ENCODE measurements around the gene GTSE1. TPM values are rescaled to one million over a fixed set of nuclear protein-coding genes. Genes with fewer than 3 reads are reported as not detected.

The GTSE1 gene
- total and polyA plus RNA-seq, 2 of the 13 experiments (the other 11 are each of a cell fraction or from before 2014, with no cell fraction given): 10.7 to 13.5 TPM

DNA sequence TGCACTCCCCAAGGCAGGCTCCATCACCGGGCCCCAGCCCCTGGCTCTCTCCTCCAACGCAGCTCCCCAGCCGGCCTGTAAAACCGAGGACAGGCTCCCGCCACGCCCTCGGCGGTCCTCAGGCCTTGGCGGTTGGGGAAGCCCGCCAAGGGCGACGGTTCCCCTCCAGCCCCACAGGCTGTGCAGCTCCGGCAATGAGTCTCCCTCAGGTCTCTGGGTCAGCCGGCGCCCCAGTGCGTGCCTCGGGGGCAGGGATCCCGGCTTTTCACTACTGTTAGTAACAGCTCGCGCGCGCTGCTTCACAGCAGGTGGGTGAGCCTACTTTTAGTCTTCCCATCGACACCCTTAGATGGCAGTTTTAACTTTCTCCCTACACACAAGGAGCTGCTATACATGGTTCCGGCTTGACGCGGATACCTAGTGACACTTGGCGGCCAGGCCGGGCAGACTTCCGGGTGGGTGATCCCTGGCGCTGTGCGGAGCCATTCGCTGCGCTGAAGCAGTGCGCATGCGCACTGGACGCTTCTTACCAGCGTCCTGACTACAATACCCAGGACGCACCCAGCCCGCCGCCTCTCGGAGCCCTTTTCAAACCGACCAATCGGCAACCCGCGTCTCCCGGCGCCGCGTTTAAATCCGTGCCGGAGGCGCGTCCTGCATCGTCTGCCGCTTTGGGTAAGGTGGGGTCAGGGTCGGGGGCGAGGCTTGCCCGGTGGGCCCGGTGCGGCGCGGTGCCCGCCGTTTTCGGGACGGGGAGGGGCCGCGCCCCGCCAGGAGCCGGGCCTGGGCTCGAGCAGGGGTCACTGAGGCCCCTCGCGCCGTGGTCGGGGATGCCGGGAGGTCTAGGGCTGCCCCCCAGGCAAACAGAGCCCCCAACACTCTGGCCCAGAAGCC, at the start of gene GTSE1 (continued):
- TF ChIP-seq PHB2 (IDR thresholded peaks at IDR 0.05; ENCODE audit: partially characterized antibody): no peak
- peak; percentile 69; the same call in 1 of the 2 replicates for TF ChIP-seq ZNF552 (CRISPR knock-in tag; IDR thresholded peaks at IDR 0.05; ENCODE audit: borderline replicate concordance)
- no peak; the same call in 1 of the 2 replicates for TF ChIP-seq SAFB2 (CRISPR knock-in tag; IDR thresholded peaks at IDR 0.05; ENCODE audit: borderline replicate concordance, low read depth)
- peak; percentile 45; the same call in 1 of the 2 replicates for TF ChIP-seq ATF2 (CRISPR knock-in tag; IDR thresholded peaks at IDR 0.05)
- TF ChIP-seq, protein P1, sequence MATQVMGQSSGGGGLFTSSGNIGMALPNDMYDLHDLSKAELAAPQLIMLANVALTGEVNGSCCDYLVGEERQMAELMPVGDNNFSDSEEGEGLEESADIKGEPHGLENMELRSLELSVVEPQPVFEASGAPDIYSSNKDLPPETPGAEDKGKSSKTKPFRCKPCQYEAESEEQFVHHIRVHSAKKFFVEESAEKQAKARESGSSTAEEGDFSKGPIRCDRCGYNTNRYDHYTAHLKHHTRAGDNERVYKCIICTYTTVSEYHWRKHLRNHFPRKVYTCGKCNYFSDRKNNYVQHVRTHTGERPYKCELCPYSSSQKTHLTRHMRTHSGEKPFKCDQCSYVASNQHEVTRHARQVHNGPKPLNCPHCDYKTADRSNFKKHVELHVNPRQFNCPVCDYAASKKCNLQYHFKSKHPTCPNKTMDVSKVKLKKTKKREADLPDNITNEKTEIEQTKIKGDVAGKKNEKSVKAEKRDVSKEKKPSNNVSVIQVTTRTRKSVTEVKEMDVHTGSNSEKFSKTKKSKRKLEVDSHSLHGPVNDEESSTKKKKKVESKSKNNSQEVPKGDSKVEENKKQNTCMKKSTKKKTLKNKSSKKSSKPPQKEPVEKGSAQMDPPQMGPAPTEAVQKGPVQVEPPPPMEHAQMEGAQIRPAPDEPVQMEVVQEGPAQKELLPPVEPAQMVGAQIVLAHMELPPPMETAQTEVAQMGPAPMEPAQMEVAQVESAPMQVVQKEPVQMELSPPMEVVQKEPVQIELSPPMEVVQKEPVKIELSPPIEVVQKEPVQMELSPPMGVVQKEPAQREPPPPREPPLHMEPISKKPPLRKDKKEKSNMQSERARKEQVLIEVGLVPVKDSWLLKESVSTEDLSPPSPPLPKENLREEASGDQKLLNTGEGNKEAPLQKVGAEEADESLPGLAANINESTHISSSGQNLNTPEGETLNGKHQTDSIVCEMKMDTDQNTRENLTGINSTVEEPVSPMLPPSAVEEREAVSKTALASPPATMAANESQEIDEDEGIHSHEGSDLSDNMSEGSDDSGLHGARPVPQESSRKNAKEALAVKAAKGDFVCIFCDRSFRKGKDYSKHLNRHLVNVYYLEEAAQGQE (IDR thresholded peaks at IDR 0.05; ENCODE audit: borderline replicate concordance in 1 of 2, low read depth in 1 of 2, low read length in 2 of 2): no peak
- TF ChIP-seq RBM22 (optimal IDR thresholded peaks at IDR 0.05; ENCODE audit: low read length): no peak
- TF ChIP-seq BRD4 (CRISPR knock-in tag; IDR thresholded peaks at IDR 0.05): no peak; the same call in 1 of the 2 replicates
- no peak for TF ChIP-seq ZNF644 (CRISPR knock-in tag; IDR thresholded peaks at IDR 0.05; ENCODE audit: low read depth)
- TF ChIP-seq ZNF33B (CRISPR knock-in tag; IDR thresholded peaks at IDR 0.05): no peak
- TF ChIP-seq, protein P2, sequence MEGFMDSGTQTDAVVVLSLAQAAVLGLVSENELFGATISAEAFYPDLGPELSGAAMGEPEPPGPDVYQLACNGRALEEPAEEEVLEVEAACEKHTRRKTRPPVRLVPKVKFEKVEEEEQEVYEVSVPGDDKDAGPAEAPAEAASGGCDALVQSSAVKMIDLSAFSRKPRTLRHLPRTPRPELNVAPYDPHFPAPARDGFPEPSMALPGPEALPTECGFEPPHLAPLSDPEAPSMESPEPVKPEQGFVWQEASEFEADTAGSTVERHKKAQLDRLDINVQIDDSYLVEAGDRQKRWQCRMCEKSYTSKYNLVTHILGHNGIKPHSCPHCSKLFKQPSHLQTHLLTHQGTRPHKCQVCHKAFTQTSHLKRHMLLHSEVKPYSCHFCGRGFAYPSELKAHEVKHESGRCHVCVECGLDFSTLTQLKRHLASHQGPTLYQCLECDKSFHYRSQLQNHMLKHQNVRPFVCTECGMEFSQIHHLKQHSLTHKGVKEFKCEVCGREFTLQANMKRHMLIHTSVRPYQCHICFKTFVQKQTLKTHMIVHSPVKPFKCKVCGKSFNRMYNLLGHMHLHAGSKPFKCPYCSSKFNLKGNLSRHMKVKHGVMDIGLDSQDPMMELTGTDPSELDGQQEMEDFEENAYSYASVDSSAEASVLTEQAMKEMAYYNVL (CRISPR knock-in tag; IDR thresholded peaks at IDR 0.05; ENCODE audit: borderline replicate concordance): peak; percentile 60; the same call in 1 of the 2 replicates
- no peak for TF ChIP-seq WIZ (CRISPR knock-in tag; IDR thresholded peaks at IDR 0.05)
- TF ChIP-seq RFX1 (IDR thresholded peaks at IDR 0.05): no peak
- TF ChIP-seq ZNF639 (CRISPR knock-in tag; conservative IDR thresholded peaks at IDR 0.05): no peak
- TF ChIP-seq, protein P3, sequence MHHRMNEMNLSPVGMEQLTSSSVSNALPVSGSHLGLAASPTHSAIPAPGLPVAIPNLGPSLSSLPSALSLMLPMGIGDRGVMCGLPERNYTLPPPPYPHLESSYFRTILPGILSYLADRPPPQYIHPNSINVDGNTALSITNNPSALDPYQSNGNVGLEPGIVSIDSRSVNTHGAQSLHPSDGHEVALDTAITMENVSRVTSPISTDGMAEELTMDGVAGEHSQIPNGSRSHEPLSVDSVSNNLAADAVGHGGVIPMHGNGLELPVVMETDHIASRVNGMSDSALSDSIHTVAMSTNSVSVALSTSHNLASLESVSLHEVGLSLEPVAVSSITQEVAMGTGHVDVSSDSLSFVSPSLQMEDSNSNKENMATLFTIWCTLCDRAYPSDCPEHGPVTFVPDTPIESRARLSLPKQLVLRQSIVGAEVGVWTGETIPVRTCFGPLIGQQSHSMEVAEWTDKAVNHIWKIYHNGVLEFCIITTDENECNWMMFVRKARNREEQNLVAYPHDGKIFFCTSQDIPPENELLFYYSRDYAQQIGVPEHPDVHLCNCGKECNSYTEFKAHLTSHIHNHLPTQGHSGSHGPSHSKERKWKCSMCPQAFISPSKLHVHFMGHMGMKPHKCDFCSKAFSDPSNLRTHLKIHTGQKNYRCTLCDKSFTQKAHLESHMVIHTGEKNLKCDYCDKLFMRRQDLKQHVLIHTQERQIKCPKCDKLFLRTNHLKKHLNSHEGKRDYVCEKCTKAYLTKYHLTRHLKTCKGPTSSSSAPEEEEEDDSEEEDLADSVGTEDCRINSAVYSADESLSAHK (CRISPR knock-in tag; IDR thresholded peaks at IDR 0.05; ENCODE audit: borderline replicate concordance): no peak
- no peak for TF ChIP-seq EED (CRISPR knock-in tag; IDR thresholded peaks at IDR 0.05)
- peak; percentile 92; the same call in 1 of the 2 replicates for TF ChIP-seq HOXA7 (CRISPR knock-in tag; IDR thresholded peaks at IDR 0.05)

Measured in HepG2 (cell line).